ENCODE data around the gene EIF2D. TPM values are rescaled to one million over a fixed set of nuclear protein-coding genes. Genes with fewer than 3 reads are reported as not detected.

The EIF2D gene
- total RNA-seq, 6 donors from 2014 or later = 32.6 to 84.9 (median 45.4) TPM

DNA sequence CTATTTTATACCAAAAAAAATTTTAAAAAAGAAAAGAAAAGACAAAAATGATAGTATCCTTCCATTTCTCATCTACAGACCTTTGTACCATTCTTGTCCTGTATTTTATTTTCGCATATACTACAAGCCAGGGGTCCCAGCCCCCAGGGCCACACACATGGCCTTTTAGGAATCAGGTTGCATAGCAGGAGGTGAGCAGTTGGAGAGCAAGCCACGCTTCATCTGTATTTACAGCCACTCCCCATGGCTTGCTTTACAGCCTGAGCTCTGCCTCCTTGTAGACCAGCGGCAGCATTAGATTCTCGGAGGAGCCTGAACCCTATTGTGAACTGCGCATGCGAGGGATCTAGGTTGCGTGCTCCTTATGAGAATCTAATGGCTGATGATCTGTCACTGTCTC is 65.2 kb downstream of the EIF2D start:
- peaks cover 7 to 28% (median 20%) of the 10 kb centered on the region in 4 donors for H3K4me1 ChIP-seq
- no peak for ATAC-seq (ENCODE audit: low FRiP score in 2 of 2)
- 84 to 98% methylated on average over 4 to 7 of the region's 7 CpGs for WGBS, 2 donors
- TF ChIP-seq POLR2AphosphoS5 (IDR thresholded peaks at IDR 0.05) (no peak), POLR2A (IDR thresholded peaks at IDR 0.05) (no peak), EP300 (IDR thresholded peaks at IDR 0.05) (no peak)
- TF ChIP-seq, protein P1, sequence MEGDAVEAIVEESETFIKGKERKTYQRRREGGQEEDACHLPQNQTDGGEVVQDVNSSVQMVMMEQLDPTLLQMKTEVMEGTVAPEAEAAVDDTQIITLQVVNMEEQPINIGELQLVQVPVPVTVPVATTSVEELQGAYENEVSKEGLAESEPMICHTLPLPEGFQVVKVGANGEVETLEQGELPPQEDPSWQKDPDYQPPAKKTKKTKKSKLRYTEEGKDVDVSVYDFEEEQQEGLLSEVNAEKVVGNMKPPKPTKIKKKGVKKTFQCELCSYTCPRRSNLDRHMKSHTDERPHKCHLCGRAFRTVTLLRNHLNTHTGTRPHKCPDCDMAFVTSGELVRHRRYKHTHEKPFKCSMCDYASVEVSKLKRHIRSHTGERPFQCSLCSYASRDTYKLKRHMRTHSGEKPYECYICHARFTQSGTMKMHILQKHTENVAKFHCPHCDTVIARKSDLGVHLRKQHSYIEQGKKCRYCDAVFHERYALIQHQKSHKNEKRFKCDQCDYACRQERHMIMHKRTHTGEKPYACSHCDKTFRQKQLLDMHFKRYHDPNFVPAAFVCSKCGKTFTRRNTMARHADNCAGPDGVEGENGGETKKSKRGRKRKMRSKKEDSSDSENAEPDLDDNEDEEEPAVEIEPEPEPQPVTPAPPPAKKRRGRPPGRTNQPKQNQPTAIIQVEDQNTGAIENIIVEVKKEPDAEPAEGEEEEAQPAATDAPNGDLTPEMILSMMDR (IDR thresholded peaks at IDR 0.05) = no peak
- H3K27me3 ChIP-seq = no peaks in the 10 kb centered on the region
- DNase-seq = no peak
- no peak overlapping the region for H3K4me3 ChIP-seq
- H3K9me3 ChIP-seq = no peaks in the 10 kb centered on the region
- no peak overlapping the region for H3K27ac ChIP-seq
- H3K36me3 ChIP-seq = no peaks in the 10 kb centered on the region

DNA sequence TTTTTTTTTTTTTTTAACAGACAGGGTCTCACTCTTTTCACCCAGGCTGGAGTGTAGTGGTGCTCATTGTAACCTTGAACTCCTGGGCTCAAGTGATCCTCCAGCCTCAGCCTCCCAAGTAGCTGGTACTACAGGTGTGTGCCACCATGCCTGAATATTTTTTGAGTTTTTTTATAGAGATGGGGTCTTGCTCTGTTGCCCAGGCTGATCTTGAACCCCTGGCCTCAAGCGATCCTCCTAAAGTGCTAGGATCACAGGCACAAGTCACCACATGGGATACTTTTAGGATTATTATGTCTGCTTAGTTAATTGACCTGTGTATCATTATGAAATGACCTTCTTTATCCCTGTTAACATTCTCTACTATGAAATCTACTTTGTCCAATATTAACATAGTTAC is 66.9 kb downstream of the EIF2D start:
- no peaks in the 10 kb centered on the region for H3K27me3 ChIP-seq
- no peak for DNase-seq
- TF ChIP-seq EP300 (IDR thresholded peaks at IDR 0.05) = no peak
- TF ChIP-seq POLR2A (IDR thresholded peaks at IDR 0.05) = no peak
- no peak for TF ChIP-seq POLR2AphosphoS5 (IDR thresholded peaks at IDR 0.05)
- TF ChIP-seq, protein P1 (IDR thresholded peaks at IDR 0.05) = no peak
- no peak for ATAC-seq (ENCODE audit: low FRiP score in 2 of 2)
- H3K4me3 ChIP-seq = no peak overlapping the region
- no peaks in the 10 kb centered on the region for H3K9me3 ChIP-seq
- WGBS, 2 donors = 91 to 100% methylated on average over 1 of the region's 1 CpG
- H3K4me1 ChIP-seq = peaks cover under 1 to 11% (median 7%) of the 10 kb centered on the region in 4 donors
- no peaks in the 10 kb centered on the region for H3K36me3 ChIP-seq
- H3K27ac ChIP-seq = no peak overlapping the region

DNA sequence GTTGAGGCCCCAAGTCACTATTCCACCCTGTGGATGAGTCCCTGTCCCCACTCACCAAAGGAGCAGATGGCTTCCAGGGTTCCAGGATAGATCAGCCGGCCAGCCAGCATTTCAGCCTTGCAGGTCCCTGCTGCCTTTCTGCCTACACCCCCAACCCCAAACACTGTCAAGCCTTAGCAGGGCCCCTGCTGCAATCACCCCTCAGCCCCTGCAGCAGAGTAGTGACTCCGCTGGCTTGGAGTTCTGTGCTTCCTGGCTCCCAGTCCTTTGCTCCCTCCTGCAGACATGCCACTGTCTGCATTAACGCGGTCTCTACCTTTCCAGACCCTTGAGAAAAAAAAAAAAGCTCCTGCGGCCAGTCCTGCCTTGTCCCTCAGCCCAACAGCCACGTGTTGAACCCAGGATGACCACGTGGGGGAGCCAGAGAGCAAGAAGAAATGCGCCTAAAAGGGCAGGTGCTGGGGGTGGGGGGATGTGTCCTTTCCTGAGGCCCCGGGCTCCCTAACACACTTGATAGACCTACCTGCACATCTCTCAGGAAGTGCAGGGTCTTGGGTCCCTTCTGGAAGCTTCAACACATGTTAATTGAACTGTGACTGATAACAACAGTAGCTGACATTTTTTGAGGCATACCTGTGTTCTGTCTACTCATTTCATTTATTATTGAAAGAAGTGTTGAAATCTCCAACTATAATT is 67.6 kb downstream of the EIF2D start:
- WGBS, 2 donors = 16 to 21% methylated on average over 6 to 9 of the region's 9 CpGs
- Histone ChIP-seq H3K4me3 (no peak overlapping the region), H3K27ac (no peak overlapping the region), H3K4me1 (peaks cover 7 to 14% (median 12%) of the 10 kb centered on the region in 4 donors), H3K27me3 (no peaks in the 10 kb centered on the region), H3K36me3 (no peaks in the 10 kb centered on the region), H3K9me3 (no peaks in the 10 kb centered on the region)
- DNase-seq (peak in 1 of 2 donors; percentile 80), ATAC-seq (ENCODE audit: low FRiP score in 2 of 2) (peak; percentile 76 to 83)
- TF ChIP-seq POLR2AphosphoS5 (IDR thresholded peaks at IDR 0.05) (no peak), POLR2A (IDR thresholded peaks at IDR 0.05) (no peak)
- TF ChIP-seq, protein P1 (IDR thresholded peaks at IDR 0.05) = peak; percentile 60 to 89 (median 74)

Other genes with a start within 250 kb of the EIF2D start
- gene IKBKE, start 142.0 kb downstream of the EIF2D start, total RNA-seq = 10 to 100 TPM in 2 of 6 donors, 1 to 10 TPM in 4; 7.4 to 25.1 (median 9.2) TPM
- gene RASSF5, start 104.9 kb downstream of the EIF2D start, total RNA-seq = 10 to 100 TPM; 47.2 to 61.1 (median 54.9) TPM
- 10 to 100 TPM in 2 of 6 donors, 1 to 10 TPM in 4; 4.1 to 20.7 (median 7.0) TPM for gene DYRK3, start 23.1 kb upstream of the EIF2D start, total RNA-seq
- gene MAPKAPK2, start 72.4 kb upstream of the EIF2D start, total RNA-seq = 100 to 1,000 TPM in 2 of 6 donors, 10 to 100 TPM in 4; 64.8 to 135 (median 84.3) TPM
- not detected for gene IL19, start 158.3 kb upstream of the EIF2D start, total RNA-seq
- gene IL10, start 160.0 kb upstream of the EIF2D start, total RNA-seq = 1 to 10 TPM in 4 of 6 donors, under 1 TPM in 2; 0.55 to 5.2 (median 3.3) TPM

Data from upper lobe of left lung (tissue), 6 donors.